T-helper 1 cell (primary cell): Measurements from ENCODE around the gene GBP2.
A peak's percentile ranks its signal among the peaks of the same experiment; 100 is the strongest.
"Not testable (repeated sequence)": the region's sequence is repeated elsewhere in the genome, so short reads cannot be mapped to it uniquely, and the experiment has no call there.

Experiments used
- DNase-seq, 5 donors: peaks; one replicate each; pipeline ENCODE4 v3.0.0-alpha.2; 2012 to 2020

The GBP2 gene

DNA sequence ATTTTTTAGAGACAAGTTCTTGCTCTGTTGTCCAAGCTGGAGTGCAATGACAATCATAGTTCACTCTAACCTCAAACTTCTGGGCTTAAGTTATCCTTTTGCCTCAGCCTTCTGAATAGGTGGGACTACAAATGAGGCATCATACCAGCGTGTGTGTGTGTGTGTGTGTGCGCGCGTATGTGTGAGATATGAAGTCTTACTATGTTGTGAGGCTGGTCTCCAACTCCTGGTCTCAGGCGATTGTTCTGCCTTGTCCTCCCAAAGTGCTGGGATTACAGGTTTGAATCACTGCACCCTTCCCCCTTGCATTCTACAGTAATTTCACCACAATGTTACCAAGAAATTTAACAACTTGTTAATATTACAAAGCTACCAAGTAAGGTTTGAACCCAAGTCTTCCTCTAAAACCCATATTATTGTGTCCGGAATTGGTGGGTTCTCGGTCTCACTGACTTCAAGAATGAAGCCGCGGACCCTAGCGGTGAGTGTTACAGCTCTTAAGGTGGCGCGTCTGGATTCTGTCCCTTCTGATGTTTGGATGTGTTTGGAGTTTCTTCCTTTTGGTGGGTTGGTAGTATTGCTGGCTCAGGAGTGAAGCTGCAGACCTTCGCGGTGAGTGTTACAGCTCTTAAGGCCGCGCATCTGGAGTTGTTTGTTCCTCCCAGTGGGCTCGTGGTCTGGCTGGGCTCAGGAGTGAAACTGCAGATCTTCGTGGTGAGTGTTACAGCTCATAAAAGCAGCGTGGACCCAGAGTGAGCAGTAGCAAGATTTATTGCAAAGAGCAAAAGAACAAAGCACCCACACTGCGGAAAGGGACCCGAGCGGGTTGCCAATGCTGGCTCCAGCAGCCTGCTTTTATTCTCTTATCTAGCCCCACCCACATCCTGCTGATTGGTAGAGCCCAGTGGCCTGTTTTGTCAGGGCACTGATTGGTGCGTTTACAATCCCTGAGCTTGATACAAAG lies 970 bp upstream of the GBP2 start:
- peak; percentile 28 to 82 (median 48) for DNase-seq

DNA sequence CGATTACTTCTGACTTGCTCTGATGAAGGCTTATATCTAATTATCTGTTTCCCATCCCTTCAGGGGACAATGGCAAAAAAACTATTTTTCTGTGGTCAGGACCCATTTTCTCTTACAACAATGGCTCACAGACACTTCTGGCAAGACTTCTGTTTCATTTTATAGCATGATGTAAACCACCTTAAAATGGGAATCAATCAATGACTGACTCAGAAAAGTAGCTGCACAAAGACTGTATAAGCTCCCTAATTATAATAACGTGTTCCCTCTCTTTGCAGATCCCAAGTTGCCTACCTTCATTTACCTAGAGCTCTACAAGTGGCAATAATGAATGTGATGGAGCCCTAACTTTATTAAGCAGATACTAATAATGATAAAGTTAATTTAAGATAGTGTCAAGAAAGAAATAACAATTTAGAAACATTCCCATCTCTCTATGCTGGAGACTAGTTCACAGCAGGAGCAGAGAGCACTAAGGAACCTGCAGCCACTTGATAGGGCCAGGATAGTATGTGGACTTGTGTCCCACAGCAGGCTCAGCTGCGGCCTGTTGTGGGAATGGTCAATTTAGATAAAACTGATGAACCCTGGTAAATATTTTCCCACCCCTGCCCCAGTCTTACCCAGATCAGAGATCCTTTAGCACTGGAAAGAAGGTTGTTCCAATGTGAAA lies 538 bp downstream of the GBP2 start:
- DNase-seq = peak in 1 of 5 donors; percentile 19

DNA sequence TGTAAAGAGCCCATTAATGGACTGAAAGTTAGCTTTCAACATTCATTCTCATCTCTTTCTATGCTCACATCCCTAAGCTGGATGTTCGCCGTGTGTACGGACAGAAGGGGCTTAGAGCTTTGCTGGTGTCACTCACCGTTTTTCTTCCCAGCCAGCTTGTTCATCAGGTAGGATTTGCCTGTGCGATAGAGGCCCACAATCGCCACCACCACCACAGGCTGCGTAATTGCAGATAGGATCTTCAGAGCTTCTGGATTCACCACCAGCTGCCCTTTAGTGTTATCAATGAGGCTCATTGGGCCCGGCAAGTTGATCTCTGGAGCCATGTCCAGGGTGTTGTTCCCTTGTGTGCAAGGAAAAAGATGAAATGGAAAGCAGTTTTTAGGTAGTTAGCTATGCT lies 4.3 kb downstream of the GBP2 start:
- DNase-seq = no peak

DNA sequence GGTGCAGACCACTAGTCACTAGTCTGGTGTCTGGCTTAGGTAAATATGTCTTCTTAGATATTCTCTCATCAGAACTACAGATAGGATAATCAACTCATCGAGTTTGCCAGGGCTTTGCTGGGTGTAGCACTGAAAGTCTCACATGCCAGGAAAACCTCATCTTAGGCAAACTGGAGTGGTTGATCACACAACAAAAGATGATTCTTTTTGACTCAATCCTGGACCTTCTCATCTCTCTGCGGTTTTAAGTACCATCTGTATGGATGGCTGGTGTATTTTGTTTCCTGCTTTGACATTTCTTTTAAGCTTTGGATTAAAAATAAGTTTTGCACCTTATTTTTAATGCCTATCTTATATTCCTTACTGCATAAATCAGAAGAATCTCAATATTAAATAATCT lies 11.3 kb downstream of the GBP2 start:
- peak in 1 of 5 donors; percentile 7 for DNase-seq

DNA sequence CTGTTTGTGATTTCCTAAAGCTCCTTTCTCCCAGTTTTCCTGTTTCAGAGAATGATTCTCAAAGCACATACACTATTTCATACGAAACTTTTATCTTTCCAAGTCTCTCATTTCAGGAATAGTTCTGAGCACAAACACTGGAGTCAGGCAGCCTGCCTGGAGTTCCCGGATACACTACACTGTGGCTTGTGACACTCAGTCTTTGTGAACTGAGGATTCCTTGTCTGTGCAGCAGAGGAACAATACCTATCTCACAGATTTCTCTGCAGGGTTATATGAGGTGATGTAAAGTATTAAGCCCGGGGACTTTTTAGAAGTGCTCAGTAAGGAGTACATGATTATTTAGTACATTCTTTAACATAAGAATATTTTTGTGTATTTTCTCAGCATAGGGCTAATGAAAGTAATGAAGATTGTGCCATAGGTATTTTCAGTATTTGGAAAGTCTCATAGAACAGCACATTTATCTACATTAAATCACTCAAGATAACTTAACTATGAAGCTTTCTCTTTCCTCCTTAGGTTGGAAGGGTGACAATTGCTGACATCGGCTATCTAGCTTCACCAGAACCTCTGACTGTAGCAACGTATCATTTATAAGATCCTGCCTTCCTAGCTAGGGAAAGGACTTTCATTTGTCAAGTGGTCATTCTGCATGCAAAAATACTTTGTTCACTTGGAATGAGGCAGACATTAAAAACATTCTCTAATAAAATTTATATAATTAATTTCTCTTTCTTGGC lies 12.9 kb downstream of the GBP2 start:
- DNase-seq = no peak

DNA sequence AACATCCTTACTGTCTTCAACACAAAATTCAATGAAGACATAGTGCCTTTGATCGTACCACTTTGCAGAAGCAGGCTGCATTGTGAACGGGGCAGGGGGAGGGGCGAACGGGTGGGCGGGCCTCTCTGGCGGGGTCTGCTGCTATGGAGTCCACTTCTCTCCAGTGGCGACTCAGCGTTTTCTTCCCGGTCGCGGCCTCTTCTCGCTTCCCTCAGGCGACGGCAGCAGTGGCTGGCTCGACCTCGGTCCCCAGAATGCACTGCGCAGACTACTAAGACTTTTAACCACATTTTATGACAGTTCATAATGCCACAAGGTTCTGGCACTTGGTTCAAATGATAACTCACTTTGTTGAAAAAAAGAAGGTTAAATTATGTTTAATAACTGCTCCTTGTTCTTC lies 21.2 kb downstream of the GBP2 start:
- no peak for DNase-seq

DNA sequence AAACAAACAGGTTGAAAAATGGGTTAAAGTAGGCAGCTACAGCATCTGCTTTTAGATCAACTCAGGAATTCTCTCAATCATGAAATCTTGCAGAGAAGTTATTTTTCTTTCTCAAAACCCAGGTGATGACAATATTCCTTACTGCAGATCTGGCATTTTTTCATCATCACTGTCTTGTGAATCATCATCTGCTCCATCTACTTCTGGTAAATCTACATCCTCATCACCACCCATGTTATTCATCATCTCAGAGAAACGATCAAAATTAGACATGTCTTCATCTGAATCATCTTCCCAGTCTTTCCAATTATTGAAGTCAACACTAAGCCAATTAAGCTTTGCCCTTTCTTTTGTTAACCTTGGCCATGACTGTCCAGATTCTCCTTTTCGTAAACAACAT lies 21.8 kb downstream of the GBP2 start:
- DNase-seq = no peak

DNA sequence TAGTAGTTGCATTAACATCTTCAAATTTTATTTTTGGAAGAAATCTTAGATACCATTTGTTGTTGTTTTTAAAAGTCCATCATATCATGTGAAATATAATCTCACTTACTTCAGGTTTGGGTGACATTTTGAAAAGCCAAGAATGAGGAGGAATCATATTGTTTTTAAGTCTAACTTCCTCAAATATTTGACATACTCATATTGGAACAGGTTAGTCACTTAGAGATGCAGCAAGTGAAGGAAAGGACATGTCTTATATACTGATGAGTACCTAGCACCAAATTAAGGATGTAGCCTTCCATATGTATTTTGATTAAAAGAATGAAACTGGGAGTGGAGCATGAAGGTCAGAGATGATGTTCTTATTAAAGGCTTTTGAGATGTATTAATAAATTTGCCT lies 23.9 kb downstream of the GBP2 start:
- no peak for DNase-seq

DNA sequence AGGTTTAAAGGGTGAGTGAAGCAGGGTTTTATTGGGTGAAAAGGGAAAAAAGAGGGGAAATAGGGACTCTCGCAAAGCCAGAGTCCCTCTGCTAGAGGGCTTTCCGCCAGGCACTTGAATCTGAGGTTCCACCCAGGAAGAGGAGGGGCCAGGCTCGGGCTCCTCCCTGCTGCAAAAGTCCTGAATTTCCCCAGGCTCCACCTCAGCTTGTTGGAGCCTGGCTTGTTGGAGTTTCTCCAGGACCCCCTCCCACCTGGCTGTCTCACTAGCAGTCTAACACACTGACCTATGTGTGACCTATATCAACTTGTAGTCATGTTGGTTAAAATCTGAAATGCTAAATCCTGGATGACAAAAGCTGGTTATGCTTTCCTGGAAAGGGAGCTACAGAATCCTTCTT lies 25.5 kb downstream of the GBP2 start:
- no peak for DNase-seq

DNA sequence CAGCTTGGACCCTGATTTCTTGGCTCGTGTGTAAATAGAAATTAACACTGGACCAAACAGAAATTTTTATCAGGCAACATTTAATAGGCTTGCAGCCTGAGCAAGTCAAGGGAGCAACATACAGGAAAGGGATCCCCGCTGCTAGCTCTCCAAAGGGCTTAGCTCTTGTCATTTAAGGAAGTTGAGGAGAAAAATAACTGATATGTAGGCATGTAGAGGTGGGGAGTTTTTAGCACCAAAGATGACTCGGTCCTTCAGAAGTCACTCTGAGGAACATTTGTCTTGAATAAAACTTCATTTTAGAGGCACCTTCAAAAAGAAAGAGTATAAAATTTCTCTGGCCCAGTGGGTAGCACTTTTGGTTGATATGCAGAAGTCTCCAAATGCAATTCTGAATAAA lies 27.1 kb downstream of the GBP2 start:
- no peak for DNase-seq

DNA sequence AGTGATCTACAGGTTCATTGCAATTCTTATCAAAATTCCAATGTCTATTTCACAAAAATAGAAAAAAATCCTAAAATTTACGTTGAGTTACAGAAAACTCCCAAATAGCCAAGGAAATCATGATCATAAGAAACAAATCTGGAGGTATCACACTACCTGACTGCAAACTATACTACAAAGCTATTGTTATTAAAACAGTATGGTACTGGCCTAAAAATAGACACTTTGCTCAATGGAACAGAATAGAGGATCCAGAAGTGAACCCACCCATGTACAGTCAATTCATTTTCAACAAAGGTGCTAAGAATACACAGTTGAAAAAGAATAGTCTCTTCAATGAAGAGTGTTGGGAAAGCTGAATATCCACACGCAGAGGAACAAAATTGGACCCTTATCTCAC lies 30.2 kb downstream of the GBP2 start:
- DNase-seq = no peak

DNA sequence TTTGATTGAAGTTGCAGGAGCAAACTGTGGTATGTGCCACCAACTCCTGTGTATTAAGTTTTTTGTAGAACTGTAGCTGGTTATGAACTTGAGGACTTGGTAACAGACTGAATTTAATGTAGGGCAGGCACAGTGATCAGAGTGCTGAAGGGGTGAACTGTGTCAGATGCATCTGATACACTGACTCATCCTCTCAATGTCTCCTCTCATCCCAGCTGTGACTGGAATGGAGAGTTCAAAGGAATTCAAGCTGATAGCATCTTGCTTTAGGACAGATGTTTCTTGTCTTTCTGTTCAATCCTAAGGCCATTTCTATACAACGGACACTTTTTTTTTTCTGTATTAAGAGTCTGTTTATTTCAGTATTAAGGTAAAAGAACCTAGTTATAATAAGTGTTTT lies 36.0 kb downstream of the GBP2 start:
- DNase-seq = no peak

DNA sequence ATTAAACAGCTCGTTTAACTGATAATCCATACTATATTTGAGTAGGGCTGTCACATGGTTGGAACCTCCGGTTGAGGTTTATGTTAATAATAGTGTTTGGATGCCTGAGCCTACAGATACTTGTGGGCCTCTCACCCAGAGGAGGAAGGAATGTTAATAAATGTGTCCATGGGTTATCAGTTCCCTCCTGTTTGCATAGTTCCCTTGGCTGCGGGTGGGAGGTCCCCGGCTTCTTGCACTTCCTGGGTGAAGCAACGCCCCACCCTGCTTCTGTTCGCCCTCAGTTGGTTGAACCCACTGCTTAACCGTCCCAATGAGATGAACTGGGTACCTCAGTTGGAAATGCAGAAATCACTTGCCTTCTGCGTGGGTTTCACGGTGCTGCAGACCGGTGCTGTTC lies 37.3 kb downstream of the GBP2 start:
- no peak for DNase-seq

DNA sequence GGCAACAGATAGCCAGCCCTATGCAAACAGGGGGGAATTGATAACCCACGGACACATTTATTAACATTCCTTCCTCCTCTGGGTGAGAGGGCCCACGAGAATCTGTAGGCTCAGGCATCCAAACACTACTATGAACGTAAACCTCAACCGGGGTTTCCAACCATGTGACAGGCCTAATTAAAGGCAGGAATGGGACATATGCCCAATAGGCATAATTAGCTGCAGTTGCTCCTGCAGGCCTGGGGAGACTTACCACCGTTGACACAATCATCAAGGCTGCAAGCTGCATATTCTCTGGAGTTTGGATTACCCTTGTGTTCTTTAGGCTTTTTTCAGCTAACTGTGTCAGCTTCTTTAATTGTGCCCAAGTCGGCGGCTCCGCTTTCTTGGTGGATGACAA lies 38.7 kb downstream of the GBP2 start:
- DNase-seq = no peak

DNA sequence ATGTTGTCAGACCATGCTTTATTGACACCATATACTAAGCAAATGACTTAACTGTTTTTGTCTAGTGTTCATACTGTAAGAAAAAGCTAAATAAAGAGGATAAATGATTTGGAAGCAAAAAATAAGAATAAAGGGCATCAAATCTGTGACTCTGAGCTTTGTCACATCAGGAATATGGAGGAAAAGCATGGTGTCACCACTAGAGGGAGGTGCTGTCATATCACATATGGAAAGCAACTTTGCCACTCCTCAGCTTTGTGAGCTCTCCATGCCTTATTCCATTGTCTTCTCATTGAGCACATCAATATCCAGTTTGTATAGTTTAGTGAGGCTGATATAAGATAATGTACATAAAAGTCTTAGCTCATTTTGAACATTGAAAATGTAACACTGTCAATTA lies 40.1 kb downstream of the GBP2 start:
- DNase-seq = peak in 1 of 5 donors; percentile 12

DNA sequence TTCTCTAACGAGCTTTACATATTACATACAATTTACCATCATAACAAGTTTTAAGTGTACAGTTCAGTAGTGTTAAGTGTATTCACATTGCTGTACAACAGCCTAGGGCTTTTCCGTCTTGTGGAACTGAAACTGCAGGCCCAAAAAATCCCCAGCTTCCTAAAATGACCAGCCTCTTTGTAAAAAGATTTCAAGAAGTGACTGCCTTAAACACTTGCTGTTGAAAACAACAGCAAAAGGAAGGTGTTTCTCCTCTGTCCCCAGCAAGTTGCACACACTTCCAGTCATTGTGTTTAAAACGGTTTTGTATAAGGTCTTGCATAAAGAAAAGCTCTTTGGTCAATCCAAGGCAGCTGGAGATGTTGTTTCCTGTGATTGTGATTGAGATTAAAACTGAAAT lies 44.9 kb downstream of the GBP2 start:
- no peak for DNase-seq

DNA sequence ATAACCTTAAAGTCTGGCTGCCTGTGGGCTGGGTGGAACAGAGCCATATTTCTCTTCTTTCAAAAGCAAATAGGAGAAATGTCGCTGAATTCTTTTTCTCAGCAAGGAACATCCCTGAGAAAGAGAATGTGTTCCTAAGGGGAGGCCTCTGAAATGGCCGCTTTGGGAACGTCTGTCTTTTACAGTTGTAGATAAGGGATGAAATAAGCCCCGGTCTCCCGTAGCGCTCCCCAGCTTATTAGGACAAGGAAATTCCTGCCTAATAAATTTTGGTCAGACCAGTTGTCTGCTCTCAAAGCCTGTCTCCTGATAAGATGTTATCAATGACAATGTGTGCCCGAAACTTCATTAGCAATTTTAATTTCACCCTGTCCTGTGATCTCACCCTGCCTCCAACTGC lies 45.8 kb downstream of the GBP2 start:
- DNase-seq = not testable (repeated sequence)

DNA sequence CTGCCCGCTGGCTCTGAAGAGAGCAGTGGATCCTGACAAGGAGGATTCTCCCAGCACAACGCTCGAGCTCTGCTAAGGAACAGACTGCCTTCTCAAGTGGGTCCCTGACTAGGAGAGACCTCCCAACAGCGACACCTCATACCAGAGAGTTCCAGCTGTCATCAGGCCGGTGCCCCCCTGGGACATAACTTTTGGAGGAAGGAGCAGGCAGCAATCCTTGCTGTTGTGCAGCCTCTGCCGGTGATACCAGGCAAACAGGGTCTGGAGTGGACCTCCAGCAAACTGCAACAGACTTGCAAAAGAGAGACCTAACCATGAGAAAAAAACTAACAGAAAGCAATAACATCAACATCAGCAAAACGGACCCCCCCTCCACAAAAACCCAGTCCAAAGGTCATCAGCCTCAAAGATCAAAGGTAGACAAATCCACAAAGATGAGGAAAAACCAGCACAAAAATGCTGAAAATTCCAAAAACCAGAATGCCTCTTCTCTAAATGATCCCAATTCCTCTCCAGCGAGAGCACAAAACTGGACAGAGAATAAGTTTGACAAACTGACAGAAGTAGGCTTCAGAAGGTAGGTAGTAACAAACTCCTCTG lies 53.3 kb downstream of the GBP2 start:
- not testable (repeated sequence) for DNase-seq

DNA sequence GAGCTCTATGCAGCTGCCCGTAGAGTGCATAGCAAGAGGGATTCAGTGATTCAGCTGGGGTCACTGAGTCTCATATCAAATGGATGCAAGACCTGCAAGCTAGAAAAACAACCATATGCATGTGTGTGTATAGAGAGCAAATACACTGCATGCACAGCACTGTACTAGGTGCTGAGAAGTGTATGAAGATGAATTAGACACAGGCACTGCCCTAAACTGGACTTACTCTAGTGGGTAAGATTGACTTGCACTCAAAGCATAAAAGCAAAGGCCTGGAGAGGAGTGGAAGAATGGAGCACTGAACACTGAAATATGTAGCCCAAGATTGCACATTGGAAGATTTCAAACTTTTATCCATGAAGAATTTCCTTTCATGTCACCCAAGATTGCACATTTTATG lies 55.4 kb downstream of the GBP2 start:
- DNase-seq = peak in 1 of 5 donors; percentile 10

DNA sequence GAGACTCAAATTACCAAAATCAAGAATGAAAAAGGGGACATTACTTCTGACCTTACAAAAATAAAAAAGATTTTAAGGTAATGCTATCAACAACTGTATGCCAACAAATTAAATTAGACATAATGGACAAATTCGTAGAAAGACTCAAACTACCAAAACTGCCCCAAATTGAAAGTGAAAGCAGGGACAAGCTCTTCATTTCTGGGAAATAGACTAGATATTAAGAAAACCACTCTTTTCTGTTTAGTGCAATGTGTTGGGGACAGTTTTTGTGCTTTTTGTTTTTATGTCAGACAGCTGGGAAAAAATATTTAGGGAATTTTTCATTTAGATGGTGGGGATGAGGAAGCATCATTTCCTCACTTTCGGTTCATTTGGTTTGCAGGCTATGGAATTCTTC lies 56.0 kb downstream of the GBP2 start:
- DNase-seq = peak in 1 of 5 donors; percentile 50

DNA sequence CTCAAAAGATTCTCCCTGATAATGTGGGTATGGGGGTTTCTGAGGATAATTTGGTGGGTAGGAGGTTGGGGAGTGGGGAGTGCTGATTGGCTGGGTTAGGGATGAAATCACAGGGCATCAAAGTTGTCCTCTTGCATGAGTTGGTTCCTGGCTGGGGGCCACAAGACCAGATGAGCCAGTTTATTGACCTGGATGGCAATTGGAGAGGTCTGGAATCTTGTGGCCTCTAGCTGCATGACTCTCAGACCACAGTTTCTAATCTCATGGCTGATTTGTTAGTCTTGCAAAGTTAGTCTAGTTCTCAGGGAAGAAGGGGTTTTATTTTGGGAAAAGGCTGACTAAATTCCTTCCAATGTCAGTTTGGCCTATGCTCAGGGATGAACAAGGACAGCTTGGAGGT lies 57.6 kb downstream of the GBP2 start:
- DNase-seq = no peak

DNA sequence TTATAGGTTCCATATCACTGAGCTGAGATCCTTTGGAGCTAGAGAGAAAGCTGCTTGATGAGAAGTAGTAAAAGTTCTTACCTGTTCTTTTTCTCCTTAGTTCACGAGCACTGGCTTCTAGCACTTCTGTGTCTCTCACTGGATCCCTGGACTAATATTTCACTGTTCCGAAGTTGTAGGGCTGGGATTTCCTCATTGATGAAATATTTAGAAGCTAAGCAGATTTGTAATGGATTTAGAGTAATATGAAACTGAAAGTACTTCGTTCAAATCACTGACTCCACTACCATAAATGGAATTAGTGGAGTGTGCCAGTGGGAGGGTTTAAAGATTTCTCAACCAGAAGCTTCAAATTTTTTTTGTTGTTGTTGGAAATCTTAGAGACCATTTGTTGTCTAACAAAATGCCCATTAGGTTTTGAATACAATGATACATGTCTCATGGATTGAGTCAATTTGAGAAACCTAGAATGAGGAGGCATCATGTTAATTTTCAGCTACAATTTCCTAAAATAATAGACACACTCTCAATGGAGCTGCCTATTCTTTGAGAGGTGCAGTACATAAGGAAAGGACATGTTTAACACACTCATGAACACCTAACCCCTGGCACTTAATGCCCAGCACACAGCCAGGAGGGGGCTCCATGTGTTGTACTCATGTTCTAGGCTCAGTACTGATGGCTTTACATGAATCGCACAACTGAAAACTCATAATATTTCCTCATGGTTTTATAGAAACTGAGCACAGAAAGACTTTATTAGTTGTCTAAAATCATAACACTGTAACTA lies 60.6 kb downstream of the GBP2 start, which contains the start of gene GBP1:
GBP1 (minus strand) TSS at position 130 of the 790 bp plus-strand sequence. CDS start 1,974 bp downstream, outside the sequence.
- DNase-seq = peak in 2 of 5 donors; percentile 12 to 73
